ENCODE results near the gene KLF17. TPM values are rescaled to one million over a fixed set of nuclear protein-coding genes. Genes with fewer than 3 reads are reported as not detected.

KLF17 gene
- total RNA-seq, 2 donors from 2014 or later, result 0.80 TPM; not detected in 1

DNA sequence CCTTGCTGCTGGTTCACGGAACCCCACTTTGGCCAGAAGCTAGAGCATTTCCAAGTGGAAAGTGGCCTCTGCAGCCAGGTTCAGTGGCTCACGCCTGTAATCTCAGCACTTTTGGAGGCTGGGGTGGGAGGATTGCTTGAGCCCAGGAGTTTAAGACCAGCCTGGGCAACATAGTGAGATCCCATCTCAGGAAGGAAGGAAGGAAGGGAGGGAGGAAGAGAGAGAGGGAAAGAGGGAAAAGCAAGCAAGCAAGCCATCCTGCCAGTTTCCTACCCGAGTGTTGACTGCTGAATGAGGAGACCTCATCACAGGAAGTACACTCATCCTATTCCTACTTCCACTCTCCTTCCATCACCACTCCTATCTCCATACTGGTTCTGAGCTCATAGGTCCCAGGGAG, 12.8 kb upstream of the KLF17 start:
- DNase-seq (ENCODE audit: low spot score), result no peak
- Histone ChIP-seq H3K4me1 (replicated peaks) (no peaks in the 10 kb centered on the region), H3K4me3 (no peak overlapping the region), H3K27ac (no peak overlapping the region), H3K27me3 (replicated peaks; ENCODE audit: insufficient read depth) (no peaks in the 10 kb centered on the region), H3K9me3 (no peaks in the 10 kb centered on the region), H3K36me3 (no peaks in the 10 kb centered on the region)
- no peak for TF ChIP-seq CTCF (IDR thresholded peaks at IDR 0.05)
- no peak for TF ChIP-seq POLR2AphosphoS5 (IDR thresholded peaks at IDR 0.05)
- no peak for TF ChIP-seq POLR2A (IDR thresholded peaks at IDR 0.05)
- intact Hi-C loops (cut with DNase I), result no loop called here
- WGBS, result 89% methylated on average over 3 of the region's 3 CpGs

DNA sequence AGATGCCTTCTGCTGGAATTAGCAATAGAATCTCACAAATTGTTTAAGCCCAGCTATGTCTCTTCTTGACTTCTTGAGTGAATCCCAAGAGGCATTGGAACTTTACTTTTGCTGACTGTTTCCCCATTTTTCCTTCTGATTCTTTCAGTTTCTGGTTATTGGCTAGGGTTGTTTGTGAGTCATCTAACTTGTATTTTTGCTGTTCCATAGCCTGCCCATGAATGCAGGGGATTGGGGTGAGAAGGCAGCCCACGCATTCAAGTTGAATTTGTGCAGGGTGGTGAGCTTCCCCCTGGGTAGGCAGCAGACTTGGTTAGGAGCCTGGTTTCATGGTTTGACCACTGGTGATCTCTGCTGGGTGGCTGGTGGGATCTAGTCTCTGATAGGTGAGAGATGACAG, 10.4 kb upstream of the KLF17 start:
- Histone ChIP-seq H3K27me3 (replicated peaks; ENCODE audit: insufficient read depth) (no peaks in the 10 kb centered on the region), H3K9me3 (no peaks in the 10 kb centered on the region), H3K27ac (no peak overlapping the region), H3K4me3 (no peak overlapping the region), H3K4me1 (replicated peaks) (no peaks in the 10 kb centered on the region), H3K36me3 (no peaks in the 10 kb centered on the region)
- DNase-seq (ENCODE audit: low spot score), result no peak
- TF ChIP-seq POLR2AphosphoS5 (IDR thresholded peaks at IDR 0.05) (no peak), POLR2A (IDR thresholded peaks at IDR 0.05) (no peak), CTCF (IDR thresholded peaks at IDR 0.05) (no peak)
- 88% methylated on average over 1 of the region's 1 CpG for WGBS
- intact Hi-C loops (cut with DNase I), result no loop called here

DNA sequence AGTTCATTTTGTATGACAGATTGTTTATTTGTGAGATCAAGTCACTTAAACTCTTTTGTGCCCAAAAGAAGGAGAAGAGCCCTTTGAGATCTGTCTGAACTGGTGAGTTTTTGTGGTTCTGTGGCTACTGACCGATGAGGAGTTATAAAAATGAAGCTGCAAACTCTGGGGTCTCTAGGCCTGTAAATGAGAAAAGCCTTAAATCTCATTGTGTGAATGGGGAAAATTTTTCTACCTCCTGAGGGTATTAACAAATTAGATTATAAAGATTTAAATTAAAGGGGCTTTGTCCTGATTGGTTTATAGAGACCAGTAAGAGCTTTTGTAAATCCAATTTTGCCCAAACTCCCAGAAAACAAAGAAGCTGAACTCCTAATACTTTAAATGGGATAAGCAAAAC, 9.7 kb upstream of the KLF17 start:
- no peak overlapping the region for H3K27ac ChIP-seq
- no peaks in the 10 kb centered on the region for H3K27me3 ChIP-seq (replicated peaks; ENCODE audit: insufficient read depth)
- H3K36me3 ChIP-seq, result no peaks in the 10 kb centered on the region
- no peak for DNase-seq (ENCODE audit: low spot score)
- intact Hi-C loops (cut with DNase I), result no loop called here
- TF ChIP-seq POLR2AphosphoS5 (IDR thresholded peaks at IDR 0.05), result no peak
- no peak for TF ChIP-seq CTCF (IDR thresholded peaks at IDR 0.05)
- no peak for TF ChIP-seq POLR2A (IDR thresholded peaks at IDR 0.05)
- WGBS, result 100% methylated on average over 1 of the region's 1 CpG
- H3K4me3 ChIP-seq, result no peak overlapping the region
- no peaks in the 10 kb centered on the region for H3K4me1 ChIP-seq (replicated peaks)
- no peaks in the 10 kb centered on the region for H3K9me3 ChIP-seq

GRCh38 chr1:44110916-44111315, 7.7 kb upstream of the KLF17 start:
- intact Hi-C loops (cut with DNase I), result no loop called here
- DNase-seq (ENCODE audit: low spot score), result no peak
- no peaks in the 10 kb centered on the region for H3K9me3 ChIP-seq
- no peak overlapping the region for H3K4me3 ChIP-seq
- H3K4me1 ChIP-seq (replicated peaks), result no peaks in the 10 kb centered on the region
- H3K27me3 ChIP-seq (replicated peaks; ENCODE audit: insufficient read depth), result no peaks in the 10 kb centered on the region
- 97% methylated on average over 5 of the region's 5 CpGs for WGBS
- H3K36me3 ChIP-seq, result no peaks in the 10 kb centered on the region
- H3K27ac ChIP-seq, result no peak overlapping the region
- TF ChIP-seq POLR2AphosphoS5 (IDR thresholded peaks at IDR 0.05) (no peak), CTCF (IDR thresholded peaks at IDR 0.05) (no peak), POLR2A (IDR thresholded peaks at IDR 0.05) (no peak)

DNA sequence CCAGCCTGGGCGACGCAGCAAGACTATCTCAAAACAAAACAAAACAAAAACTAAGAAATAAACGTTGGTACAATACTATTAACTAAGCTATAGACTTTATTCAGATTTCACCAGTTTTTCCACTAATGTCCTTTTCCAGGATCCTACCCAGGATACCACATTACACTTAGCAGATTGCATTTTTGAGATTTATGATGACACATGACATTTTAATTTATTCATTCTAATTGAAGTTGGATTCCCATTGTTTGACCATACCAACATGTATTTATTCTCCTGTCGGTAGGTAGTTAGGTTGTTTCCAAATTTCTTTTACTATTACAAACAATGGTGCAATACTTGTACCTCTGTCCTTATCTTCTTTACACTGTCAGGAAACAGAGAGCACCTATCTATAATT, 6.8 kb upstream of the KLF17 start:
- WGBS, result 63% methylated on average over 4 of the region's 4 CpGs
- Histone ChIP-seq H3K36me3 (no peaks in the 10 kb centered on the region), H3K4me3 (no peak overlapping the region), H3K4me1 (replicated peaks) (no peaks in the 10 kb centered on the region), H3K9me3 (no peaks in the 10 kb centered on the region), H3K27me3 (replicated peaks; ENCODE audit: insufficient read depth) (no peaks in the 10 kb centered on the region), H3K27ac (no peak overlapping the region)
- no peak for DNase-seq (ENCODE audit: low spot score)
- no peak for TF ChIP-seq POLR2AphosphoS5 (IDR thresholded peaks at IDR 0.05)
- no peak for TF ChIP-seq POLR2A (IDR thresholded peaks at IDR 0.05)
- no peak for TF ChIP-seq CTCF (IDR thresholded peaks at IDR 0.05)
- intact Hi-C loops (cut with DNase I), result no loop called here
